Colonic mucosa (tissue), 4 donors: ENCODE results near the gene LYST. TPM values are rescaled to one million over a fixed set of nuclear protein-coding genes. Genes with fewer than 3 reads are reported as not detected.

ENCODE experiments used
- DNase-seq: peaks from one replicate; pipeline ENCODE4 v3.0.0-alpha.2; 2020
- H3K27ac ChIP-seq: fragments of 200-600 bp; one replicate; pipeline ENCODE4 v1.8.0; 2021
- H3K27me3 ChIP-seq: fragments of 200-600 bp; one replicate; pipeline ENCODE4 v1.8.0; 2021
- H3K36me3 ChIP-seq: fragments of 200-600 bp; one replicate; pipeline ENCODE4 v1.8.0; 2021
- H3K4me1 ChIP-seq: fragments of 200-600 bp; one replicate; pipeline ENCODE4 v1.8.0; 2021; ENCODE audit warnings: mild to moderate bottlenecking
- H3K4me3 ChIP-seq: fragments of 200-600 bp; one replicate; pipeline ENCODE4 v1.8.0; 2021
- H3K9ac ChIP-seq, 2 donors: one replicate each; pipeline ENCODE4 v1.7.0; 2013; ENCODE audit warnings: control low read depth in 2 of 2, low read depth in 2 of 2, low read length in 2 of 2
- H3K9me3 ChIP-seq: fragments of 200-600 bp; one replicate; pipeline ENCODE4 v1.8.0; 2021
- CTCF ChIP-seq: fragments of 200-600 bp; IDR thresholded peaks from one replicate; pipeline ENCODE4 v1.8.0; 2022; ENCODE audit warnings: antibody characterized with exemption, mild to moderate bottlenecking
- intact Hi-C: fragments of 100-400 bp; cut with DNase I; formaldehyde crosslinking; loops from one replicate; pipeline ENCODE4 v1.14.1; 2022
- total RNA-seq, 2 donors: library from RNA; stranded (reverse); fragmentation: NEBNext Ultra II Directional in 1 of 2; extraction: Animal tissue kit (Norgen Biotek cat#: 25700) in 1 of 2; gene quantifications; one replicate each; pipeline ENCODE4 v1.2.1, GENCODE V29; 2021
- donor health status: healthy.
- donor health status: DM: no; HTN: no; CAD: no.
- donor health status: DM: no; HTN: no; CAD: no.

The LYST gene
- total RNA-seq, 2 donors from 2014 or later: 13.7 to 20.0 TPM

- Histone ChIP-seq H3K36me3 (no peaks in the 10 kb centered on the region), H3K27ac (no peak overlapping the region), H3K4me1 (no peaks in the 10 kb centered on the region), H3K4me3 (no peak overlapping the region), H3K9me3 (no peaks in the 10 kb centered on the region), H3K27me3 (no peaks in the 10 kb centered on the region), H3K9ac (no peak overlapping the region)
- intact Hi-C loops: no loop called here
- DNase-seq: no peak
- no peak for TF ChIP-seq CTCF
These were observed 49.5 kb downstream of the LYST start for GRCh38 chr1:235817101-235817728.

- Histone ChIP-seq H3K4me1 (no peaks in the 10 kb centered on the region), H3K9ac (no peak overlapping the region), H3K36me3 (no peaks in the 10 kb centered on the region), H3K27ac (no peak overlapping the region), H3K9me3 (no peaks in the 10 kb centered on the region), H3K27me3 (no peaks in the 10 kb centered on the region), H3K4me3 (no peak overlapping the region)
- DNase-seq: no peak
- intact Hi-C loops: no loop called here
- no peak for TF ChIP-seq CTCF
These were observed 56.9 kb downstream of the LYST start for GRCh38 chr1:235809688-235810397.

GRCh38 chr1:235808223-235808622, 58.5 kb downstream of the LYST start:
- H3K27me3 ChIP-seq: no peaks in the 10 kb centered on the region
- no peaks in the 10 kb centered on the region for H3K36me3 ChIP-seq
- no peak overlapping the region for H3K27ac ChIP-seq
- no peak overlapping the region for H3K4me3 ChIP-seq
- DNase-seq: no peak
- no peak overlapping the region for H3K9ac ChIP-seq
- no peaks in the 10 kb centered on the region for H3K9me3 ChIP-seq
- no peak for TF ChIP-seq CTCF
- intact Hi-C loops: no loop called here
- H3K4me1 ChIP-seq: no peaks in the 10 kb centered on the region

- H3K4me3 ChIP-seq: no peak overlapping the region
- H3K36me3 ChIP-seq: no peaks in the 10 kb centered on the region
- H3K27ac ChIP-seq: no peak overlapping the region
- no peaks in the 10 kb centered on the region for H3K27me3 ChIP-seq
- no peaks in the 10 kb centered on the region for H3K4me1 ChIP-seq
- H3K9ac ChIP-seq: no peak overlapping the region
- no peak for TF ChIP-seq CTCF
- no peak for DNase-seq
- intact Hi-C loops: no loop called here
- no peaks in the 10 kb centered on the region for H3K9me3 ChIP-seq
These were observed 60.6 kb downstream of the LYST start for GRCh38 chr1:235806123-235806522.

- no peak overlapping the region for H3K4me3 ChIP-seq
- no peak for DNase-seq
- H3K36me3 ChIP-seq: no peaks in the 10 kb centered on the region
- intact Hi-C loops: no loop called here
- no peaks in the 10 kb centered on the region for H3K9me3 ChIP-seq
- no peak for TF ChIP-seq CTCF
- no peak overlapping the region for H3K9ac ChIP-seq
- H3K27me3 ChIP-seq: no peaks in the 10 kb centered on the region
- H3K4me1 ChIP-seq: no peaks in the 10 kb centered on the region
- H3K27ac ChIP-seq: no peak overlapping the region
These were observed 63.9 kb downstream of the LYST start for GRCh38 chr1:235802573-235803346.
